A673 (cell line): ENCODE results near the gene CDC37. TPM values are rescaled to one million over a fixed set of nuclear protein-coding genes. Genes with fewer than 3 reads are reported as not detected.

Source experiments
- BruUV-seq: library from RNA; stranded (reverse); fragments of 400-500 nt; replicated peaks from 2 replicates; lab custom pipeline; 2021; lab: Mats Ljungman, UMichigan
- CTCF ChIA-PET: fragments of 300-600 bp; sonication (Branson Sonifier 250); formaldehyde crosslinking; loops from one replicate; lab custom pipeline; 2022; ENCODE audit warnings: antibody characterized with exemption; lab: Charles Lee
- POLR2A ChIA-PET: fragments of 300-600 bp; sonication (Branson Sonifier 250); formaldehyde crosslinking; loops from one replicate; lab custom pipeline; 2022; ENCODE audit warnings: antibody characterized with exemption; ENCODE audit not compliant: low non-redundant PET; lab: Charles Lee
- DNase-seq: peaks from one replicate; pipeline ENCODE4 v3.0.0-alpha.2; 2015; ENCODE audit warnings: low spot score
- H3K27ac ChIP-seq: fragments of 200-600 bp; sonication (generic); 2 replicates; pipeline ENCODE4 v1.5.1; 2016; ENCODE audit warnings: mixed run types, low read depth, mild to moderate bottlenecking, mixed read lengths, antibody characterized with exemption, low read length; ENCODE audit not compliant: poor library complexity, severe bottlenecking
- H3K27me3 ChIP-seq: fragments of 200-600 bp; sonication (generic); replicated peaks from 2 replicates; pipeline ENCODE4 v1.6.1; 2017; ENCODE audit warnings: mixed run types, low read depth, mild to moderate bottlenecking, mixed read lengths, antibody characterized with exemption, low read length; ENCODE audit not compliant: insufficient read depth, poor library complexity
- H3K36me3 ChIP-seq: fragments of 200-600 bp; sonication (generic); 2 replicates; pipeline ENCODE4 v1.6.1; 2016; ENCODE audit warnings: mixed run types, mild to moderate bottlenecking, mixed read lengths, antibody characterized with exemption, low read length; ENCODE audit not compliant: insufficient read depth, poor library complexity, severe bottlenecking
- H3K4me1 ChIP-seq: fragments of 200-600 bp; sonication (generic); 2 replicates; pipeline ENCODE4 v1.6.1; 2017; ENCODE audit warnings: mixed run types, mild to moderate bottlenecking, mixed read lengths, antibody characterized with exemption, low read length; ENCODE audit not compliant: insufficient read depth, poor library complexity, severe bottlenecking
- H3K4me3 ChIP-seq: fragments of 200-600 bp; sonication (generic); 2 replicates; pipeline ENCODE4 v1.5.1; 2016; ENCODE audit warnings: low read depth, mixed run types, mild to moderate bottlenecking, mixed read lengths, low read length; ENCODE audit not compliant: poor library complexity, severe bottlenecking
- H3K9me3 ChIP-seq: fragments of 200-600 bp; sonication (generic); 2 replicates; pipeline ENCODE4 v1.6.1; 2016; ENCODE audit warnings: mixed run types, low read depth, mild to moderate bottlenecking, mixed read lengths, antibody characterized with exemption, low read length; ENCODE audit not compliant: poor library complexity, severe bottlenecking
- CTCF ChIP-seq: fragments of 300-800, 200-600 bp; sonication (generic); conservative IDR thresholded peaks from 2 replicates; pipeline ENCODE4 v1.5.1; 2017; ENCODE audit warnings: low read depth, mild to moderate bottlenecking, antibody characterized with exemption, low read length, moderate library complexity, mixed read lengths
- EZH2 ChIP-seq: fragments of 200-600 bp; sonication (generic); IDR thresholded peaks from 2 replicates; pipeline ENCODE4 v1.6.1; 2017; ENCODE audit warnings: borderline replicate concordance, low read depth, mild to moderate bottlenecking, mixed read lengths, antibody characterized with exemption, low read length; ENCODE audit not compliant: poor library complexity, severe bottlenecking
- intact Hi-C: fragments of 100-400 bp; cut with micrococcal nuclease; formaldehyde crosslinking; loops from one replicate; pipeline ENCODE4 v1.10.0; 2022; ENCODE audit not compliant: unreplicated experiment
- total RNA-seq: library from RNA; stranded (reverse); gene quantifications from 2 replicates; pipeline ENCODE4 v1.2.3, GENCODE V29; 2021

CDC37 gene
- total RNA-seq, 1 experiment from 2014 or later = 288 TPM

- ChIA-PET CTCF (no interaction called here), POLR2A (no interaction called here)
- peaks cover 37% of the 10 kb centered on the region for H3K36me3 ChIP-seq
- intact Hi-C loops = no loop called here
- no peak for TF ChIP-seq EZH2
- TF ChIP-seq CTCF = no peak
- no TSS peak for BruUV-seq
- H3K27me3 ChIP-seq = no peaks in the 10 kb centered on the region
- no peak overlapping the region for H3K27ac ChIP-seq
- no peak overlapping the region for H3K4me3 ChIP-seq
- no peaks in the 10 kb centered on the region for H3K4me1 ChIP-seq
- no peak for DNase-seq
- no peaks in the 10 kb centered on the region for H3K9me3 ChIP-seq
These were observed 37.8 kb downstream of the CDC37 start for GRCh38 chr19:10365518-10365917.

GRCh38 chr19:10364644-10365043 lies 38.7 kb downstream of the CDC37 start:
- POLR2A ChIA-PET = no interaction called here
- Histone ChIP-seq H3K9me3 (no peaks in the 10 kb centered on the region), H3K4me3 (no peak overlapping the region), H3K4me1 (no peaks in the 10 kb centered on the region), H3K36me3 (peaks cover 37% of the 10 kb centered on the region), H3K27me3 (no peaks in the 10 kb centered on the region), H3K27ac (no peak overlapping the region)
- intact Hi-C loops = no loop called here
- BruUV-seq = no TSS peak
- CTCF ChIA-PET = no interaction called here
- DNase-seq = no peak
- TF ChIP-seq CTCF (no peak), EZH2 (no peak)

- no peaks in the 10 kb centered on the region for H3K27me3 ChIP-seq
- H3K27ac ChIP-seq = no peak overlapping the region
- no peak overlapping the region for H3K4me3 ChIP-seq
- no peak for DNase-seq
- TF ChIP-seq CTCF (no peak), EZH2 (no peak)
- no peaks in the 10 kb centered on the region for H3K9me3 ChIP-seq
- no TSS peak for BruUV-seq
- peaks cover 32% of the 10 kb centered on the region for H3K36me3 ChIP-seq
- ChIA-PET CTCF (no interaction called here), POLR2A (no interaction called here)
- H3K4me1 ChIP-seq = no peaks in the 10 kb centered on the region
- intact Hi-C loops = no loop called here
These were observed 39.5 kb downstream of the CDC37 start for GRCh38 chr19:10363789-10364281.
